Measurements from ENCODE around the gene SV2C.

The SV2C gene

DNA sequence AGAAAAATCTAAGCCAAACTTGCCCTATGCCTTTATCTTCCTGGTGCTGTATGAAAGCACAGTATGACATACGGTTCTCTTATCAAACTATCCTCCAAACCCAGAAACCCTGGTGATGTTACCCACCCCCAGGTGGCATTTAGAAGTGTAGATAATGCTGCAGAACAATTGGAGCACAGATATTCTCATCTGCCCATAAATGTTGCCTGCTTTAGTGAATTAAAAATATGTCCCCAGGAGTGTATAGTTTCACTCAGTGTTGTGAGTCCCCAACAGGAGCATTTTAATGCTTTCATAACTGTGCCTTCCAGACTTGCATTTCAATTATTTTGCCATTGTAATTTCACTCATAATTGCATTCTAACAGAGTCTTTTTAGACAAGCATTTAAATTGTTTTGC lies 50.8 kb downstream of the SV2C start:
- Histone ChIP-seq H3K36me3 (ENCODE audit: control insufficient read depth in 2 of 2, insufficient read depth in 1 of 2, low read length in 2 of 2) (no peaks in the 10 kb centered on the region), H3K4me1 (ENCODE audit: control insufficient read depth, insufficient read depth, low read length) (no peaks in the 10 kb centered on the region), H3K27ac (ENCODE audit: extremely low read depth, low read depth, low read length) (no peak overlapping the region), H3K9me3 (ENCODE audit: control insufficient read depth, insufficient read depth, low read depth, low read length) (no peaks in the 10 kb centered on the region), H3K4me3 (ENCODE audit: low read depth, low read length) (no peak overlapping the region)
- CTCF ChIA-PET: interaction anchor here (0.7 kb wide), 1 partner anchor 291 kb away, joined by 4 read pairs; no protein-coding TSS in a partner anchor
- TF ChIP-seq ZNF596 (tag by site-specific recombination; IDR thresholded peaks at IDR 0.05) (no peak), ZNF391 (tag by site-specific recombination; IDR thresholded peaks at IDR 0.05; ENCODE audit: borderline replicate concordance, low read depth) (no peak), ZNF26 (tag by site-specific recombination; IDR thresholded peaks at IDR 0.05) (no peak), ZNF133 (tag by site-specific recombination; IDR thresholded peaks at IDR 0.05) (no peak), ZNF202 (tag by site-specific recombination; IDR thresholded peaks at IDR 0.05; ENCODE audit: borderline replicate concordance) (no peak), ZNF223 (tag by site-specific recombination; IDR thresholded peaks at IDR 0.05) (no peak), ZNF624 (tag by site-specific recombination; IDR thresholded peaks at IDR 0.05) (no peak), ZNF510 (tag by site-specific recombination; IDR thresholded peaks at IDR 0.05; ENCODE audit: insufficient replicate concordance) (no peak), ZFP3 (tag by site-specific recombination; IDR thresholded peaks at IDR 0.05; ENCODE audit: low read depth) (no peak), ZNF10 (tag by site-specific recombination; IDR thresholded peaks at IDR 0.05) (no peak), ZBTB49 (tag by site-specific recombination; IDR thresholded peaks at IDR 0.05; ENCODE audit: low read depth) (no peak), SP7 (tag by site-specific recombination; IDR thresholded peaks at IDR 0.05) (no peak)
- POLR2A ChIA-PET: no interaction called here

DNA sequence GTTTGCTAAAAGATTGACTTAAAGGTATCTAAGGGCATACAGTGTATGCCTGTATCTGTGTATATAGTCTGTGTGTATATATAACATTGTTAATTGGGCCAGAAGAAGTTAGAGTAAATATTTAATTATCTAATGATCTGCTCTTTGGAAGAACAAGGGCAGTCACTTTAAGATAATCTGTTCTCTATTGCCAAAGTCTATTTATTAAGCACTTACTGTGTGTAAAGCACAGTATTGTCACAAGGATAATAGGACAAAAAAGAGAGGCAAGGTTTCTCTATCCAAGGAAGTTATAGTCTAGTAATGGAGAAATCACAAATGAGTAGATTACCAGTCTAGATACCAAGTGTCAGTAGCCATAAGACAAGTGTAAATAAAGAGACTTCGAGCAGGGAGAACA lies 51.5 kb downstream of the SV2C start:
- H3K9me3 ChIP-seq (ENCODE audit: control insufficient read depth, insufficient read depth, low read depth, low read length): no peaks in the 10 kb centered on the region
- H3K36me3 ChIP-seq (ENCODE audit: control insufficient read depth in 2 of 2, insufficient read depth in 1 of 2, low read length in 2 of 2): no peaks in the 10 kb centered on the region
- CTCF ChIA-PET: no interaction called here
- no peak overlapping the region for H3K27ac ChIP-seq (ENCODE audit: extremely low read depth, low read depth, low read length)
- POLR2A ChIA-PET: no interaction called here
- H3K4me1 ChIP-seq (ENCODE audit: control insufficient read depth, insufficient read depth, low read length): no peaks in the 10 kb centered on the region
- TF ChIP-seq ZNF48 (tag by site-specific recombination; IDR thresholded peaks at IDR 0.05) (no peak), ZNF501 (tag by site-specific recombination; IDR thresholded peaks at IDR 0.05) (no peak), OVOL3 (tag by site-specific recombination; IDR thresholded peaks at IDR 0.05) (no peak), ZNF560 (tag by site-specific recombination; IDR thresholded peaks at IDR 0.05; ENCODE audit: borderline replicate concordance) (no peak)
- no peak overlapping the region for H3K4me3 ChIP-seq (ENCODE audit: low read depth, low read length)

DNA sequence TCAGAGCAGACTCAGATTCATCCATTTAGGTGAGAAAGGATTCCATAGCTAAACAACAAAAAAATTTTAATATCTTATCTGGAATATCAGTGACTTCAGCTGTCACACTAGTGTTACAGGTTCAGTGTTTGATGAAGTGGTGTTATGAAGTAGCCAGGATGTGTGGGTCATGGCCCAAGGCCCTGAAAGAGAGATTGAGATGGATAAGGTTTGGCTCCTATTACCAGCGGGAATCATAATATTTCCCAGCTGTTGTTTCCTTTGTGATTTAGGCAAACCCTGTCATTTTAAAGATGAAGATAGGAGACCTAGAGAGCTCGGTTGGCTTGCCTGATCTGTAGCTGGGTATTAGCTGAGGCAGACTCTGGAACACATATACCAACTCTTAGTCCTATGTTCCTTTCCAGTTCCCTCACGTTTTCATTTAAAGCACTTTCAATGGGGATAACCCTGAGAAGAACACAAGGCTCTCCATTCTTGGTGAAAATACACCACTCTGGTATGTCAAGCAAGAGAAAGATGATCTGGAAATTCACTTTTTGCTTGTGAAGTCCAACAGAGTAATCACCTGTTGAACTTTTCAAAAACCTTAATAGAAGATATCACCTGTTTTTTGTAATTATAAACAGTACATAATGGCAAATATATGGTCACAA lies 54.8 kb downstream of the SV2C start:
- no peaks in the 10 kb centered on the region for H3K4me1 ChIP-seq (ENCODE audit: control insufficient read depth, insufficient read depth, low read length)
- CTCF ChIA-PET: interaction anchor here (0.5 to 1.3 kb wide), 2 partner anchors 11 to 37 kb away, joined by 3 to 6 read pairs; no protein-coding TSS in a partner anchor
- no peak overlapping the region for H3K4me3 ChIP-seq (ENCODE audit: low read depth, low read length)
- H3K27ac ChIP-seq (ENCODE audit: extremely low read depth, low read depth, low read length): no peak overlapping the region
- H3K9me3 ChIP-seq (ENCODE audit: control insufficient read depth, insufficient read depth, low read depth, low read length): no peaks in the 10 kb centered on the region
- H3K36me3 ChIP-seq (ENCODE audit: control insufficient read depth in 2 of 2, insufficient read depth in 1 of 2, low read length in 2 of 2): no peaks in the 10 kb centered on the region
- POLR2A ChIA-PET: no interaction called here
- TF ChIP-seq ZNF366 (tag by site-specific recombination; conservative IDR thresholded peaks at IDR 0.05) (no peak), ZNF626 (tag by site-specific recombination; IDR thresholded peaks at IDR 0.05) (no peak), SCRT2 (tag by site-specific recombination; IDR thresholded peaks at IDR 0.05) (0 out of 2 replicates have a peak, but pooled peaks have one; percentile 44)

All from HEK293 (cell line).